ENCODE data around the gene KCNMA1. TPM values are rescaled to one million over a fixed set of nuclear protein-coding genes. Genes with fewer than 3 reads are reported as not detected.

KCNMA1 gene
- total RNA-seq, 3 donors from 2014 or later = 0.10 to 0.60 (median 0.18) TPM

DNA sequence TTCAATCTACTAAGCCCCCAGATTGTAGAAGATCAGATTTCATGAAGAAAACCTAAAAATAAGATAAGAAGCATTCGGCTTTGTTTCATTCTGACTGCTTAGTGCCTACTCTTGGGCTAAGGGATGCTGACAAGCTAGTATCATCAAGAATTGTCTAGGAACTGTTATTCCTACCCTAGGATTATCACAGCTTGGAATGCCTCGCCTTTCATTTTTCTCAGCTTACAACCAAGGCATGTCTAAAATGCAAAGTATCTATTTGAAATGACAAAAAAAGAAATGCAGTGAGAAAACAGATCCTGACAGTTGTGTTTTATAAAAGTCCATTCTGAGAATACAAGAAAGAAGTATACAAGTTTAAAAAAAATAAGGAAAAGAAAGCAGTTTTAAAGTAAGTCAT lies 441.0 kb downstream of the KCNMA1 start:
- H3K9me3 Mint-ChIP-seq = no peaks in the 10 kb centered on the region
- H3K4me1 Mint-ChIP-seq (ENCODE audit: low read depth) = no peaks in the 10 kb centered on the region
- no peak overlapping the region for H3K4me3 Mint-ChIP-seq
- DNase-seq = no peak
- no peak for ATAC-seq
- H3K27me3 Mint-ChIP-seq (ENCODE audit: low read depth) = peaks cover 10% of the 10 kb centered on the region
- H3K36me3 Mint-ChIP-seq (ENCODE audit: insufficient read depth) = no peaks in the 10 kb centered on the region

DNA sequence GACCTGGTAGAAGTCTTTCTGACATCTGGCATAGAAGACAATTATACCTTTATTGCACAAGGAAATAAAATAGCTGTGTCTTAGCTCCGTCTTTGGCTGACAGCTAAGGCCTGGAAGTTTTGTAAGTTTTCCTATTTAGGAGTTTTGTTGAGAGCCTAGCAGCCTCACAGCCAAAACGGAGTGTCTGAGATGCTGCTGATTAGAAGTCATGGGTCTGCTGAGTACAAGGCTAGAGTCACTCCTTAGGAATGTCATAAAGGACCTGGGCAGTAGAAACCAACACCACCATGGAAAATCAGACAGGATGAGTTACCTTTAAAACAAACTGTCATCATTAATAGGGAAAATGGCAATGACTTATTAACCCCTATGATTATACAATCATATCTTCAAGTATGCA lies 442.5 kb downstream of the KCNMA1 start:
- no peaks in the 10 kb centered on the region for H3K36me3 Mint-ChIP-seq (ENCODE audit: insufficient read depth)
- H3K9me3 Mint-ChIP-seq = no peaks in the 10 kb centered on the region
- DNase-seq = no peak
- no peak overlapping the region for H3K4me3 Mint-ChIP-seq
- H3K4me1 Mint-ChIP-seq (ENCODE audit: low read depth) = no peaks in the 10 kb centered on the region
- H3K27me3 Mint-ChIP-seq (ENCODE audit: low read depth) = peaks cover 8% of the 10 kb centered on the region
- no peak for ATAC-seq

DNA sequence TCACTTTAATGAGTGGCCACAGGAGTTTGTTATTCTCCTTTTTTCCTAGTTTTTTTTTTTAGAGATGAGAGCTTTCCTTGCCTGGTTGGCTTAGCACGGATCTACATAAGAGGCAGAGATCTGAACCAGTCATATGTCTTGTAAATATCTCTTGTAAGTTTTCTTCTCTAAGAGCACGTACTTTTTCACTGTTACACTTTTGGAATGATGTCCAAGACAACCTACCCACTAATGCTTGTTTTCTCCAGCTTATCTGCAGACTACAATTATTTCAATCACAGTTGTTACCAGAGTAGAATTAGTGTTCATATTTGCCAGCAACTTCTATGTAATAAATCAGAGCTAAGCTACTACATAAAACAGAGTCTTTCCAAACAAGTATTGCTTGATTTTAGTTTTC lies 444.6 kb downstream of the KCNMA1 start:
- H3K4me3 Mint-ChIP-seq = no peak overlapping the region
- H3K4me1 Mint-ChIP-seq (ENCODE audit: low read depth) = no peaks in the 10 kb centered on the region
- H3K27me3 Mint-ChIP-seq (ENCODE audit: low read depth) = peaks cover 7% of the 10 kb centered on the region
- no peaks in the 10 kb centered on the region for H3K36me3 Mint-ChIP-seq (ENCODE audit: insufficient read depth)
- ATAC-seq = no peak
- no peak for DNase-seq
- H3K9me3 Mint-ChIP-seq = no peaks in the 10 kb centered on the region

GRCh38 chr10:77192402-77192801 lies 445.2 kb downstream of the KCNMA1 start:
- DNase-seq (no peak), ATAC-seq (no peak)
- peaks cover 7% of the 10 kb centered on the region for H3K27me3 Mint-ChIP-seq (ENCODE audit: low read depth)
- H3K36me3 Mint-ChIP-seq (ENCODE audit: insufficient read depth) = no peaks in the 10 kb centered on the region
- H3K4me1 Mint-ChIP-seq (ENCODE audit: low read depth) = no peaks in the 10 kb centered on the region
- no peaks in the 10 kb centered on the region for H3K9me3 Mint-ChIP-seq
- no peak overlapping the region for H3K4me3 Mint-ChIP-seq

DNA sequence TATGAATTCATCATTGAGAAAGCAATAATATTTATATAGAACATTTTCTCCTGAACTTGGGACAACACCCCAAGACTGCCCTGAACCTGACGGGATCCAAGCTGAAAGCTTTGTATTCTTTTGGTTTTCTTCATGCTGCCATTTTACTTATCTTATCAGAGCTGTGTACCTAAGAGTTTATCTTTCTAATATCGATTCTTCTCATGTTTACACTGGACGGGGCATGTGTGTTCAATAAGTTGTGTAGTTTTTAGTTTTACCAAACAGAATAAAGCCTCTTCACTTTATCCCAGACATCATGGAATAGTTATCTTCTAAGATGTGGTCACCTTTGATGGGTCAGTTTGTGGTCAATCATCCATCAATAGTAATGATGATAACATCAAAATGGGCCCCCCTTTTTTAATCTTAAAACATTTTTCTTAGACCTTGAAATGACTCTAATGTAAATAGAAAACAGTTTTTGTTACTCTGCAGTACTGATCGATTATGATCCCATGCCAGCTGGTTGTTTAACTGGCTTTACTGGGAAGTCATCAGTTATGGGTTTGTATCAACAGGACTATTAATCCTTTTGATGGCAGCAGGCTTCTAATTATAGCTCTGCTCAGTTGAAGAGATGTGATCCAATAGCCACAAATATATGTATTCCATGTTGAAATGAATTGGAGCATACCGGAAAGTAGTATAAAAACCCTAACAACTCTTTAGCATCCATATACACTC lies 446.1 kb downstream of the KCNMA1 start:
- Mint-ChIP-seq H3K4me1 (ENCODE audit: low read depth) (no peaks in the 10 kb centered on the region), H3K36me3 (ENCODE audit: insufficient read depth) (no peaks in the 10 kb centered on the region), H3K27me3 (ENCODE audit: low read depth) (peaks cover 7% of the 10 kb centered on the region), H3K9me3 (no peaks in the 10 kb centered on the region), H3K4me3 (no peak overlapping the region)
- DNase-seq (no peak), ATAC-seq (no peak)

GRCh38 chr10:77190291-77190690 lies 447.3 kb downstream of the KCNMA1 start:
- H3K4me1 Mint-ChIP-seq (ENCODE audit: low read depth) = no peaks in the 10 kb centered on the region
- ATAC-seq (no peak), DNase-seq (no peak)
- H3K36me3 Mint-ChIP-seq (ENCODE audit: insufficient read depth) = no peaks in the 10 kb centered on the region
- no peak overlapping the region for H3K4me3 Mint-ChIP-seq
- H3K9me3 Mint-ChIP-seq = no peaks in the 10 kb centered on the region
- peaks cover 7% of the 10 kb centered on the region for H3K27me3 Mint-ChIP-seq (ENCODE audit: low read depth)

DNA sequence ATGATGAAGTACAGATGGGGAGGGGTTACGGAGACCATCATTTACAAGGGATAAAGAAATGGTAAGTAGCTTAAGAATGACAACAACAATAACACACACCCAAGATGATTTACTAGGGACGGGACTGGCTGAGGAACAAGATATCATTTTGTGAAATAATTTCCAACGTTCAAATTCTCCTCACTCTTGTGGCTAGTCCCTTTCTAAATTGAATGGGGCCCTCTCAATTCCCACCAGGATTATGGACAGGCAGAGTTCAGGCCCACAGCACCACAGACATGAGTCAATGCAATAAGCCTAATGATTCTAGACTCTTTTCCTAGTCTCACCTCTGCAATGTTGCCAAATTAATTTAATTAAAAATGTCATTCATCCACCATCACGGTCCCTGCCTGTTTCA lies 448.1 kb downstream of the KCNMA1 start:
- ATAC-seq (no peak), DNase-seq (no peak)
- H3K4me3 Mint-ChIP-seq = no peak overlapping the region
- no peaks in the 10 kb centered on the region for H3K9me3 Mint-ChIP-seq
- no peaks in the 10 kb centered on the region for H3K36me3 Mint-ChIP-seq (ENCODE audit: insufficient read depth)
- H3K4me1 Mint-ChIP-seq (ENCODE audit: low read depth) = no peaks in the 10 kb centered on the region
- peaks cover 3% of the 10 kb centered on the region for H3K27me3 Mint-ChIP-seq (ENCODE audit: low read depth)

DNA sequence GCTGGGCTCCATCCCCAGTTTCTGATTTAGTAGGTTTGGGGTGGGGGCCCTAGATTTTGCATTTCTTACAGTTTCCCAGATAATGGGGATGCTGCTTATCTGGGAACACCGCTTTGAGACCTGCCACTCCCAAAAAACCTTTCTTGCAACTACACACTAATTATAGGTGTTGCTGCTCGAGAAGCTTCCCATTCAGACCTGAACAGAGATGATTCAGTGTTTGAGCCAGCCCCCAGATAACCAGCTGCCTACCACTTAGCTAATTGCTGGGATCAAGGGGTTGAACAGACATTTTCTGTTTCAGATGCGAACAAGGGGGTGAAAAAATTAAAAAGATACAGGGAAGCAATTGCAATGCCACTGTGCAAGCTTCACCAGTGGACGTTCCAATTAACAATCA lies 448.5 kb downstream of the KCNMA1 start:
- no peaks in the 10 kb centered on the region for H3K36me3 Mint-ChIP-seq (ENCODE audit: insufficient read depth)
- no peak for ATAC-seq

DNA sequence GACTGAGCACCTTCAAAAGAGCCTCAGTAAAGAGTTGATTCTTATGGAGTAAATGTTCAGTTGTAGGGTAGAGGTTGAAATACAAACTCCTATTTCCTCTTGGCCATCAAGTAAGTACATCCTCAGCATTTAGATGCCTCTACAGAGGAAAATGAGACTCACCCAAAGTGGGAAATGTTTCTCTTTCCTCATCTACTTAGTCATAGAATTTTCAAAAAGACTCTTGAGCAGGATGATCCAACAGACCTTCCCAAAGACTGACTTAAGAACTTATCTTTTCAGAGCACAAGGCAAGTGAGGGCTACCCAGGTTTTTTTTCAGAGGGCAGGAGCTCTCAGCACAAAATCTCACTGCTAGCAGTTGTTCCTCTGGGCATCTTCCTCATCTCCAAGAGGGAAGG lies 449.1 kb downstream of the KCNMA1 start:
- DNase-seq (no peak), ATAC-seq (no peak)
- Mint-ChIP-seq H3K27me3 (ENCODE audit: low read depth) (peaks cover 3% of the 10 kb centered on the region), H3K4me1 (ENCODE audit: low read depth) (no peaks in the 10 kb centered on the region), H3K36me3 (ENCODE audit: insufficient read depth) (no peaks in the 10 kb centered on the region), H3K4me3 (no peak overlapping the region), H3K9me3 (no peaks in the 10 kb centered on the region)

More for the DNA sequence above, 448.5 kb downstream of the KCNMA1 start:
- no peak overlapping the region for H3K4me3 Mint-ChIP-seq
- no peaks in the 10 kb centered on the region for H3K4me1 Mint-ChIP-seq (ENCODE audit: low read depth)
- peaks cover 3% of the 10 kb centered on the region for H3K27me3 Mint-ChIP-seq (ENCODE audit: low read depth)
- no peak for DNase-seq
- H3K9me3 Mint-ChIP-seq = no peaks in the 10 kb centered on the region

- Mint-ChIP-seq H3K9me3 (no peaks in the 10 kb centered on the region), H3K27me3 (ENCODE audit: low read depth) (peaks cover 3% of the 10 kb centered on the region), H3K4me1 (ENCODE audit: low read depth) (no peaks in the 10 kb centered on the region), H3K36me3 (ENCODE audit: insufficient read depth) (no peaks in the 10 kb centered on the region), H3K4me3 (no peak overlapping the region)
- ATAC-seq (no peak), DNase-seq (no peak)
Observed at GRCh38 chr10:77188000-77188395, 449.6 kb downstream of the KCNMA1 start.

DNA sequence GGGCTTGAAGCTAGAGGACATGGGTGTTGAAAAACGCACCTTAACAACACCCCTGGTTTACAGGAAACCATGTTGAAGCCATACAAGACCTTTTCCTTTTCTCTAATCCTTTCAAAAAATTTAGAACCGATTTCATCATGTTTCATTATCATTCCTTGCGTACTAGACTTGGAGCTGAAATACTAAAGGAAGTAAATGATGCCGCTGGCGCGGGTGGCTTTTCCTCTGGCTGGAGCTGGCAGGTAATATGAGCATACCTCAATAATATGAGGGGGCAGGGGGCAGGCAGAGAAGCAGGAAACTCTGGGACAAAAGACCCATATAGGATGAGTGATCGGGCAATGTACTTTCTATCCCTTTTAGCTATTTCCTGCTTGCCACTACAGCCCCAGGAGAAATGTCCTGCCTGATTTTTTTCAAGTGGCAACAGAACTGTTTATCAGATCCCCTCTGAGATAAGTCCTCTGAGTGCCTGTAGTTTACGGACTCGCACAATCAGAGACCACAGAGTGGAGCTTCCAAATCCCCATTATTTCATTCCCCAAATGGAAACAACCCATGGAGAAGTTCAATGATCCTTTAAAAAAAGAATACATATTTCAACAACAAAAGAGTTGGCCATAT lies 450.1 kb downstream of the KCNMA1 start:
- H3K36me3 Mint-ChIP-seq (ENCODE audit: insufficient read depth) = no peaks in the 10 kb centered on the region
- ATAC-seq (no peak), DNase-seq (no peak)
- peaks cover 3% of the 10 kb centered on the region for H3K27me3 Mint-ChIP-seq (ENCODE audit: low read depth)
- no peaks in the 10 kb centered on the region for H3K9me3 Mint-ChIP-seq
- H3K4me3 Mint-ChIP-seq = no peak overlapping the region
- no peaks in the 10 kb centered on the region for H3K4me1 Mint-ChIP-seq (ENCODE audit: low read depth)

DNA sequence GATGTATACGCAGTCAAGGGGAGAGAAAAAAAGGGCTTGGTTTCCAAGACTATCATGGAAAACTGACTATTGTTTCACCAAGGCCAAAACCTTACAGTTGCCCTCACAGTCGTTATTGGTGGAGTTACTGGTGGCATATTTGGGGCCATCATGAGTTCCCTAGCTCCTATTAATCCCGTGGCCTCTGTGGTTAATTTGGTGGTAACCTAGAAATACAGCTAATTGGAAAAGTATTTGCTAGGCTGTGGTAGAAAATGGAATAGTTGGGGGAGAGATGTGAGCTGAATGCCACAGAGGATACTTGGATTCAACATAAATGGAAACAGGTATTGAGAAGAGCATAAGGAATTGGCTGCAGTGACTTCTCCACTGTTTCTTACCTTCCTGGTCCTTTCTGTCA lies 450.7 kb downstream of the KCNMA1 start:
- DNase-seq = no peak
- Mint-ChIP-seq H3K36me3 (ENCODE audit: insufficient read depth) (no peaks in the 10 kb centered on the region), H3K27me3 (ENCODE audit: low read depth) (peaks cover 3% of the 10 kb centered on the region), H3K4me3 (no peak overlapping the region), H3K9me3 (no peaks in the 10 kb centered on the region), H3K4me1 (ENCODE audit: low read depth) (no peaks in the 10 kb centered on the region)
- no peak for ATAC-seq

DNA sequence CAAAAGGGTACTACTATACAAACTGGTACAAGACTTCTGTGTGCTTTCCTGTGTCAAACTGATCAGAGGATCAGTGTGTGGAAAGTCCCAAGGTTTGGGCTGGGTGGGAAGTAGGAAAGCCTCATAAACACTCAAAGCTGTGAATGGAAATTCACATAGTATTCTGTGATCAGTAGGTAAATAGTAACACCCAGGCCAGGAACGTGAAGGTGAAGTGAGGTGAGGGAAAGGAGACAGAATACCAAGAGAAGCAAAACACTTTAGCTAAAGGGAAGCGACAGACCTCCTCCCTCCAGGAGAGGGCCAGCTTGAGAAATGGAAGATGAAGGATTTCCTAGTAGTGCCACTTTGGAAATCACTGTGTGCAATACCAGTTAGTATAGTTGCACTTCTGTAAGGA lies 451.9 kb downstream of the KCNMA1 start:
- Mint-ChIP-seq H3K36me3 (ENCODE audit: insufficient read depth) (no peaks in the 10 kb centered on the region), H3K9me3 (no peaks in the 10 kb centered on the region), H3K27me3 (ENCODE audit: low read depth) (peaks cover 3% of the 10 kb centered on the region), H3K4me3 (no peak overlapping the region), H3K4me1 (ENCODE audit: low read depth) (no peaks in the 10 kb centered on the region)
- DNase-seq (no peak), ATAC-seq (no peak)

GRCh38 chr10:77182803-77183202 lies 454.8 kb downstream of the KCNMA1 start:
- Mint-ChIP-seq H3K9me3 (no peaks in the 10 kb centered on the region), H3K4me3 (no peak overlapping the region), H3K36me3 (ENCODE audit: insufficient read depth) (no peaks in the 10 kb centered on the region), H3K4me1 (ENCODE audit: low read depth) (no peaks in the 10 kb centered on the region), H3K27me3 (ENCODE audit: low read depth) (peaks cover 2% of the 10 kb centered on the region)
- no peak for ATAC-seq
- DNase-seq = no peak

GRCh38 chr10:77180794-77181193 lies 456.8 kb downstream of the KCNMA1 start:
- H3K27me3 Mint-ChIP-seq (ENCODE audit: low read depth) = peaks cover 2% of the 10 kb centered on the region
- H3K4me3 Mint-ChIP-seq = no peak overlapping the region
- H3K4me1 Mint-ChIP-seq (ENCODE audit: low read depth) = no peaks in the 10 kb centered on the region
- no peaks in the 10 kb centered on the region for H3K36me3 Mint-ChIP-seq (ENCODE audit: insufficient read depth)
- ATAC-seq = no peak
- H3K9me3 Mint-ChIP-seq = no peaks in the 10 kb centered on the region
- DNase-seq = no peak
